GM12874 (cell line): ENCODE data around the gene RSU1.

ENCODE experiments used
- TF ChIP-seq, protein P1 (sequence below): IDR thresholded peaks from 2 replicates; pipeline ENCODE4 v1.5.1; 2011; ENCODE audit warnings: low read depth, mild to moderate bottlenecking, control low read depth, low read length, moderate library complexity; ENCODE audit not compliant: insufficient read depth

The RSU1 gene

DNA sequence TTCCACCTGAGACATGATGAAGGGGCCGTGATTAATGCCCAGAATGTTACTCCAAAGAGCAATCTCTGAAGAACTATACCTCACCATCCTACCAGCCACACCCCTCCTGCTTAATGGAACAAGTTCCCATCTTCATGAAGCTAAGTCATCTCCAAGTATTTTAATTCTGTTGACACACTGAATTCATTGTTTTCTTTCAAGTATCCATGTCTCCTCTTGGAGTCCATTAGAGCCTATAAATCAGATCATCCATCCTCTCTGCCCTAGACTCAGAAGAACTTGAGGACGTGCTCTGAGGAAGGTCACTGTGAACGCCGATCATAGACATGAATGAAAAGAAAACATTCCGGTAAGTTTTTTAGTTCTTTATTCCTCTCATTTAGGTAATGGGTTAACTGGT lies 126.8 kb downstream of the RSU1 start:
- TF ChIP-seq, protein P1, sequence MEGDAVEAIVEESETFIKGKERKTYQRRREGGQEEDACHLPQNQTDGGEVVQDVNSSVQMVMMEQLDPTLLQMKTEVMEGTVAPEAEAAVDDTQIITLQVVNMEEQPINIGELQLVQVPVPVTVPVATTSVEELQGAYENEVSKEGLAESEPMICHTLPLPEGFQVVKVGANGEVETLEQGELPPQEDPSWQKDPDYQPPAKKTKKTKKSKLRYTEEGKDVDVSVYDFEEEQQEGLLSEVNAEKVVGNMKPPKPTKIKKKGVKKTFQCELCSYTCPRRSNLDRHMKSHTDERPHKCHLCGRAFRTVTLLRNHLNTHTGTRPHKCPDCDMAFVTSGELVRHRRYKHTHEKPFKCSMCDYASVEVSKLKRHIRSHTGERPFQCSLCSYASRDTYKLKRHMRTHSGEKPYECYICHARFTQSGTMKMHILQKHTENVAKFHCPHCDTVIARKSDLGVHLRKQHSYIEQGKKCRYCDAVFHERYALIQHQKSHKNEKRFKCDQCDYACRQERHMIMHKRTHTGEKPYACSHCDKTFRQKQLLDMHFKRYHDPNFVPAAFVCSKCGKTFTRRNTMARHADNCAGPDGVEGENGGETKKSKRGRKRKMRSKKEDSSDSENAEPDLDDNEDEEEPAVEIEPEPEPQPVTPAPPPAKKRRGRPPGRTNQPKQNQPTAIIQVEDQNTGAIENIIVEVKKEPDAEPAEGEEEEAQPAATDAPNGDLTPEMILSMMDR = no peak

DNA sequence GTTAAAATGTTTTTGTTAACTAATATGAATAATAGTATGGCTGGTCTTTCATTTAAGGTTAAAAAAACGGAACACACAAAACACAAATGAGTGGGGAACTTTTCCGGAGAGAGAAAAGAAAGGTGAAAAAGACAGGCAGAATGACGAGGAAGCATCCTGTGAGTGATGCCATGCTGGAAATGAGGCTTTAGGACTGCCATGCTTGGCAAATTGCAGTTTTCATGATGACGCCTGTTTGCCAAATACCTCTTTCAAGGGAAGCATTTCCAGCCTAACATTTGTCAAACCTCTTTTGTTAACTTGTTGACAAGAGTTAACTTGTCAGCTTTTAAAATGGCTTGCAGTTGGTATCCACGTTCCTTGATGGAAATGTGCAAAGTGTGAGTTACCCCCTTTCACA lies 127.5 kb downstream of the RSU1 start:
- TF ChIP-seq, protein P1 = no peak

DNA sequence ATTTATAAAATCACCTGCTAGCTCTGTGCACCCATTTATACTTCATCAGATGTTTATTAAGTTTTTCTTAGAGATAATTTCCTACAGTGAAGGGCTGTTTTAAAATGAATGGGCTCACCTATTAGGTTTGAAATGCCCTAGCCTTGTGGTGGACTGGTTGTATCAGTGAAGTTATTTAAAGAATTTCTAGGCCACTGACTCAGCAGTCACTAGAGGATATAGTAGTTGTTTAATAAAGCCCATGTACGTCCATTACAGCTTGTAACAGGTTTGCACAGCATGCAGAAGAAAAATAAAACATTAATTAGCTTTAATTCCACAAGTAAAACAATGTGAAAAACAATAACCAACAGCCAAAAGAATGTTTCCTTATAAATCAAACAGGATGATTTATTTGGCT lies 128.0 kb downstream of the RSU1 start:
- TF ChIP-seq, protein P1 = no peak

DNA sequence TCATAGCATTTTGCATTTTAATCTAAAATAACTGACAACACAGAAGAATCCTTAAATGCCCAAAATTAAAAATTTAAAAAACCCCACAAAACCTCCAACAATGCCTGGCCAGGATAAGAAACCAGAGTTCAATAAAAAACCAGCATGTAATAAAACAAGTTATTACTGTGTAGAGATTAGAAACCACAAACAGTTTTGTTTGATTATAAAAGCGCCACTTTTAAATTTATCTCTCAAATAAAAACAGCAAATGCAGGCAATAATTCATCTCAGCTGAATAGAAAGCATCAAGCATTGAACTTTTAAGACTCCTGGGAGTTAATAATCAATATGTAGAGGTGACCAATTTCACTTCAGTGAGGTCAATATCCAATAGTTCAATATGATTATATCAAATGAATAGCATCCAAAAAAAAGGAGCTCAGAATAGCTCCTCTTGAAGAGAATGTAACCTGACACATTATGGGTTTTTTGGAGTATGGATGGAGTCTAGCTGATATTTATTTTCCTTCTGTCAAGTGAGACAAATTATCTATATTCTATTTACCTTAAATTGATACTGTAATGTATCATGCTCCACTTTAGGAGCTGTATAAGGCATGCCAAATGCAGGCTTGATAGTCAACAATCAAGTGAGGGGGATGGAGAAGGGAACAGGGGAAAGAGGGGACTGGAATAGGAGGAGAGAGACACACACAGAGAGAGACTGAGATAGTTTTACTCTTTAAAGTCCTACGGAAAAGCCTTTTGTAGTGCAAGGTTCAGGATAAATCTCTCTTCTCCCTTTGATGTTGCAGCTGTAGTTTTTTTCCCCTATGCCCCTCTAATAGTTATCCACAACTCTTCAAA lies 130.9 kb downstream of the RSU1 start:
- TF ChIP-seq, protein P1 = no peak

DNA sequence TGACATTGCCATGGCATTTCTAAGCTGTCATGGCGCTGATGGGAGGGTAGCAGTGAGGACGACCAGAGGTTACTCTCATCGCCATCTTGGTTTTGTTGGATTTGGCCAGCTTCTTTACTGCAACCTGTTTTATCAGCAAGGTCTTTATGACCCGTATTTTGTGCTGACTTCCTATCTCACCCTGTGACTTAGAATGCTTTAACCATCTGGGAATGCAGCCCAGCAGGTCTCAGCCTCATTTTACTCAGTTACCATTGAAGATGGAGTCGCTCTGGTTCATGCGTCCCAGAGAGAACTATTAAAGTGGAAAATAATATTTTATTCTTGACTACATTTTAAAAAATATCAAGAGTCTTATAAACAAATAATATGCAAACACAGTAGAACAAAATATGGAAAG lies 131.7 kb downstream of the RSU1 start:
- TF ChIP-seq, protein P1 = no peak

DNA sequence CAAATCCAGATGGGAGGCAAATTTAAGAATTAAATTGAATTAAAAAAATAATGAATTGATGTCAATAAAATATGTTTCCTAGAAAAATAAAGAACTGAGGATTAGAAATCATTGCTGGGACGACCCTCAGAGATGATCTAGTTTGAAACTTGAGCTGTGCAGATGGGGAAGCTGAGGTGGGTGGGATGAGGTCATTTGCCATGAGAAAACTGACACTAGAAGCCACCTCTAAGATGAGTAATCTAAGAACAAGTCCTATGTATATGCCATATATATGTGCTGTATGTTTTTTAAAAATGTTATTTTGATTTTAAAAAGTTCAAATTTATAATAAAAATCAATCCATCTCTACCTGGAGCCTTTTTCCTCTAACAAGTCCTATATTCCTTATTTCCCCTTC lies 135.7 kb downstream of the RSU1 start:
- TF ChIP-seq, protein P1 = no peak

DNA sequence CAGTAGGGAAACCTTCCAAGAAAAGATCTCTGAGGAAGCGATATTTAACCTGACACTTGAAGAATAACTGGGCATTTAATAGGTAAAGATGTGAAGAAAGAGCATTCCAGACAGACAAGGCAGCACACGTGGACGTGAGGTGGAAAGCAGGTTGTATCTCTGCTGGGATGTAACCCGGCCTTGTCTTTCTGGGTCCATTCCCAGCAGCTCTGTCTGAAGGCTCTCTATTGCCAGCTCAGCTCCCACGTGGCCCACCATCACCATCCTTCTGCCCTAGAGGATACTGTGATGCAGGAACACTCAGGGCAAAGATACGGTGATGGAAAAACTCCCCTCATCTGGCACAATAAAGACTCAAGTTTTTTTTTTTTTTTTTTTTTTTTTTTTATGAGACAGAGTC lies 137.7 kb downstream of the RSU1 start:
- TF ChIP-seq, protein P1 = no peak

DNA sequence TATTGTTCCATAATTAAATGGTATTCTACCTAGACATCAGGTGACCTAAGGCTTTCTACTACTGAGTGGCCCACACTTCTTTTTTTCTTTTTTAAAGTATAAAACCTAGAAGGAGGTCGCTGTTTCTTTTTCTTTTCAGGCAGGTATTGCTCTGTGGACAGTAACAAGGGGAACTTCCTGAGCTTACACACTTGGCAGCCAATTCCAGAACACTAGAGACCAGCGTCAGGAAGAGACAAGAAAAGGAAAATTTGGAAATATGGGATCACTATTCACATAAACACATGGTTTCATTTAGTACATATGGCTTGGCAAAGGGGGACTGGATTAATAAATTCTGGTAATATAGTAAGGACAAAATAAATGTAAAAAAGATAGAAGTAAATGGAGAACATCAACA lies 141.9 kb downstream of the RSU1 start:
- TF ChIP-seq, protein P1 = no peak
